Progenitor cell of endocrine pancreas (in vitro differentiated cells): ENCODE measurements around the gene GPR142. TPM values are rescaled to one million over a fixed set of nuclear protein-coding genes. Genes with fewer than 3 reads are reported as not detected.

ENCODE experiments used
- DNase-seq: peaks from one replicate; pipeline ENCODE4 v3.0.0; 2021; ENCODE audit warnings: low spot score; ENCODE audit not compliant: unreplicated experiment
- H3K27ac Mint-ChIP-seq: 2 replicates; pipeline ENCODE4 v1.8.0; 2021; ENCODE audit warnings: mild to moderate bottlenecking, moderate library complexity, mixed read lengths
- H3K27me3 Mint-ChIP-seq: 2 replicates; pipeline ENCODE4 v1.8.0; 2021; ENCODE audit warnings: mixed read lengths
- H3K36me3 Mint-ChIP-seq: 2 replicates; pipeline ENCODE4 v1.8.0; 2022; ENCODE audit warnings: mixed read lengths; ENCODE audit not compliant: insufficient read depth
- H3K4me1 Mint-ChIP-seq: 2 replicates; pipeline ENCODE4 v1.8.0; 2021; ENCODE audit warnings: low read depth, mixed read lengths
- H3K4me3 Mint-ChIP-seq: 2 replicates; pipeline ENCODE4 v1.8.0; 2021; ENCODE audit warnings: low read depth, mild to moderate bottlenecking, moderate library complexity, mixed read lengths
- H3K9me3 Mint-ChIP-seq: 2 replicates; pipeline ENCODE4 v1.8.0; 2021; ENCODE audit warnings: low read depth, mixed read lengths
- CTCF ChIP-seq: fragments of 200-600 bp; sonication (generic); IDR thresholded peaks from one replicate; pipeline ENCODE4 v1.5.0; 2021; ENCODE audit warnings: antibody characterized with exemption, mild to moderate bottlenecking; ENCODE audit not compliant: unreplicated experiment
- total RNA-seq: library from RNA; stranded (reverse); gene quantifications from 2 replicates; pipeline ENCODE4 v1.2.1, GENCODE V29; 2021

The GPR142 gene
- total RNA-seq, 1 donor from 2014 or later: 6.6 TPM

GRCh38 chr17:74379495-74380085 is 12.3 kb downstream of the GPR142 start:
- DNase-seq: peak; percentile 98
- peaks cover 16% of the 10 kb centered on the region for H3K4me1 Mint-ChIP-seq
- H3K27me3 Mint-ChIP-seq: no peaks in the 10 kb centered on the region
- TF ChIP-seq CTCF: peak; percentile 98
- H3K9me3 Mint-ChIP-seq: no peaks in the 10 kb centered on the region
- no peaks in the 10 kb centered on the region for H3K36me3 Mint-ChIP-seq
- no peak overlapping the region for H3K27ac Mint-ChIP-seq
- H3K4me3 Mint-ChIP-seq: no peak overlapping the region

- peak; percentile 11 for TF ChIP-seq CTCF
- Mint-ChIP-seq H3K27ac (peak overlapping the region; percentile 46), H3K9me3 (no peaks in the 10 kb centered on the region), H3K27me3 (no peaks in the 10 kb centered on the region), H3K4me3 (no peak overlapping the region), H3K36me3 (no peaks in the 10 kb centered on the region), H3K4me1 (peaks cover 13% of the 10 kb centered on the region)
- DNase-seq: no peak
Measured at GRCh38 chr17:74380086-74380958, 13.0 kb downstream of the GPR142 start.

GRCh38 chr17:74380959-74381808 is 13.9 kb downstream of the GPR142 start:
- DNase-seq: no peak
- TF ChIP-seq CTCF: no peak
- peaks cover 12% of the 10 kb centered on the region for H3K4me1 Mint-ChIP-seq
- H3K9me3 Mint-ChIP-seq: no peaks in the 10 kb centered on the region
- H3K27ac Mint-ChIP-seq: peak overlapping the region; percentile 26
- no peak overlapping the region for H3K4me3 Mint-ChIP-seq
- H3K36me3 Mint-ChIP-seq: no peaks in the 10 kb centered on the region
- no peaks in the 10 kb centered on the region for H3K27me3 Mint-ChIP-seq

GRCh38 chr17:74383141-74383540 is 15.8 kb downstream of the GPR142 start:
- Mint-ChIP-seq H3K4me1 (peaks cover 12% of the 10 kb centered on the region), H3K36me3 (no peaks in the 10 kb centered on the region), H3K27me3 (no peaks in the 10 kb centered on the region), H3K27ac (peak overlapping the region; percentile 35), H3K9me3 (no peaks in the 10 kb centered on the region), H3K4me3 (no peak overlapping the region)
- no peak for TF ChIP-seq CTCF
- DNase-seq: no peak

- no peak overlapping the region for H3K4me3 Mint-ChIP-seq
- DNase-seq: no peak
- no peak overlapping the region for H3K27ac Mint-ChIP-seq
- no peaks in the 10 kb centered on the region for H3K36me3 Mint-ChIP-seq
- H3K4me1 Mint-ChIP-seq: peaks cover 16% of the 10 kb centered on the region
- TF ChIP-seq CTCF: no peak
- H3K9me3 Mint-ChIP-seq: no peaks in the 10 kb centered on the region
- H3K27me3 Mint-ChIP-seq: peaks cover 4% of the 10 kb centered on the region
Measured at GRCh38 chr17:74385201-74385600, 17.9 kb downstream of the GPR142 start.
